Fibroblast of peridontal ligament (primary cell): ENCODE results near the gene CCDC85C.

Experiments
- DNase-seq: peaks from one replicate; pipeline ENCODE4 v3.0.0-alpha.2; 2010; ENCODE audit errors: extremely low read depth

Gene CCDC85C

DNA sequence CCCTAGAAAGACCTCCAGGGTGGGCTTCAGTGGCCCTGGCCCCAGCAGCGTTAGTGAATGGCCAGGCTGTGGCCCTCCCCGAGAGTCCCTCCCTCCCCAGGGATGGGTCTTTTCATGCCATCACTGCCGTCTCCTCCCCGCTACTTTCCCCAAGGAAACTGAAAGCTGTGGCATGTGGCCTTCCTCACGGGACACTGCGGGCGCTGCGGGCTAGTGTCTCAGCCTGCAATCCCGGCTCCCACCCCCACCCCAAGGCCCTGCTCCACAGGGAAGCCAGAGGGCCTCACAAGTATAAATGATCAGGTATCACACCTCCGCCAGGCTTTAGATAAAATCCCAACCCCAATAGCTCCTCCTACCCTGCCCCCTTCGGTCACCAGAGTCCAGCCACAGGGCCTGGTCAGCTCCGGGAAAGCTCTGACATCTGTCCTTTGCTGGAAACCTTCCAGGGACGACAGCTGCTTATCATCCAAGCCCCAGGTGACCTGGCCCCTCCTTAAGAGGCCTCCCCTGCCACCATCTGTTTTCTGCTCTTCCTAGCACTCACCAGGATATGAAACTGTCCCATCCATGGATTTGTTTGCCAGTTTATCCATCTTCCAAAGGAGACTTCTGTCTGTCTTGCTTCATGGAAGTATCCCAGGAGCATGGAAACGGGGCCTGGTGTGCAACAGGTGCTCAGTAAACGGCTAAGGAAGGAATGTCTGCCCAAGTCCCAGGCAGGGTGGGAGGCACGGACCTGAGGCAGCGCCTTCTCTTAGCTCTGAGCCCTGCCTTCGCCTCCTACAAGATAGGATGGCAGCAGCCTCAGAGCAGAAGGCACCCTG lies 31.6 kb downstream of the CCDC85C start:
- no peak for DNase-seq

DNA sequence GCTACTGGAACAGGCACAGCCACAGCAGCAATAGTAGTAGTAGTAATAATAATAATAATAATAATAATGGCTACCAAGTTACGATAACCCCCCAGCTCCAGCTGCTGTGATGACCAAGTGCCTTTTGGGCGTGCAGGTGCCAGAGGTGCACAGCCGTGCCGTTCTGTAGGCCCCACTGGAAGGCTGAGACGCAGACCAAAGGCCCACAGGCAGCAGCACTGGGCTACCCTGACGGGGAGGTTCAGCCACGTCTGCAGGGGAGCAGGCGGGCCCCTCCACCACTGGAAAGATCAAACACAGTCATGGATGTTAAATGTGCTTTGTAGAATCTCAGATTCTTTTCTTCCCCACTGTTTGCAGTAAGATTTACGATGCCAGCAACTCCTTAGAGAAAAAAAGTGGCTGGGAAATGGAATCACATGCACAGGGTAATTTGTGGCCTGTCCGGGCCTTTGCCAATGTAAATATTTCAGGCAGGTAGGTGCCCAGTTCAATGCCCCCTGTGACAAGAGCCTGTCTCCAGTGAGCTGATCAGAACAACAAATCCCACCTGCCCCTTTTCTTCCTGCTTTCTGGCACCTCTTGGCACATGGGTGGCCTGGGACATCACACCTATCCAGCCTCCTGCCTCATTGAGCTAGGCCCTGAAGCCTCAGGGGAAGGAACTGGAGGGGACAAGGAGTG lies 32.6 kb downstream of the CCDC85C start:
- DNase-seq, result no peak

DNA sequence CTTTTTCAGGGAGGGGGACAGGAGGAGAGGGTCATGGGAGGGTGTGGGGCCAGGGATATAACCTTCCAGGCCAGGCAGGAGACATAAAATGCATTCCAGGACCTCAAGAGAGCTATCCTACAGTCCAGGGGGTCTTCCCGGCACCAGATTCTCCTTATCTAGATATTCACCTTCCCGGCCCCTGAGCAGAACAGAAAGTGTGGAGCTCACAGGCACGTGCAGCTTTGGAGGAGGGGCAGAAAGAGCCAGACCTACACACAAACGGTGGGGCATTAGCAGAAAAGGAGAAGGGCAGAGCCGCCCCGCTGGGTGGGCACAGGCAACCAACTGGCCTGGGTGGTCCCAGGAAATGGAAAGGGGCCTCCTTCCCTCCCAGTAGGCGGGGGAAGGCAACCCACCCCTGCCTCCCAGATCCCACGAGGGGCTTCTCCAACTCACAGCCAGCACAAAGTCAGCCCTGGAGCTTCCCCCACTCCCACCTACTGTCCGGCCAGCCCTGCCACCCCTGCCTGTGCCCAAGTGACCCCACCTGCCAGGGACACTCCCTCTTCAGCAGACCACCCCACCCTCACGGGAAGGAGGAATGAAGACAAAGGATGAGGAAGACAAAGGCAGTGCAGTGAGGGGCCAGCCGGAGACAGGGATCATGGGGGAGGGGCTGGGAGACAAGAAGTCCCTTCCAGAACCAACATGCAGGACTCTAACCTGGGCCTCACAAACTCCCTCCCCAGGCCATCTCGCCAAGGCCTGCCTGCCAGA lies 33.3 kb downstream of the CCDC85C start:
- no peak for DNase-seq

DNA sequence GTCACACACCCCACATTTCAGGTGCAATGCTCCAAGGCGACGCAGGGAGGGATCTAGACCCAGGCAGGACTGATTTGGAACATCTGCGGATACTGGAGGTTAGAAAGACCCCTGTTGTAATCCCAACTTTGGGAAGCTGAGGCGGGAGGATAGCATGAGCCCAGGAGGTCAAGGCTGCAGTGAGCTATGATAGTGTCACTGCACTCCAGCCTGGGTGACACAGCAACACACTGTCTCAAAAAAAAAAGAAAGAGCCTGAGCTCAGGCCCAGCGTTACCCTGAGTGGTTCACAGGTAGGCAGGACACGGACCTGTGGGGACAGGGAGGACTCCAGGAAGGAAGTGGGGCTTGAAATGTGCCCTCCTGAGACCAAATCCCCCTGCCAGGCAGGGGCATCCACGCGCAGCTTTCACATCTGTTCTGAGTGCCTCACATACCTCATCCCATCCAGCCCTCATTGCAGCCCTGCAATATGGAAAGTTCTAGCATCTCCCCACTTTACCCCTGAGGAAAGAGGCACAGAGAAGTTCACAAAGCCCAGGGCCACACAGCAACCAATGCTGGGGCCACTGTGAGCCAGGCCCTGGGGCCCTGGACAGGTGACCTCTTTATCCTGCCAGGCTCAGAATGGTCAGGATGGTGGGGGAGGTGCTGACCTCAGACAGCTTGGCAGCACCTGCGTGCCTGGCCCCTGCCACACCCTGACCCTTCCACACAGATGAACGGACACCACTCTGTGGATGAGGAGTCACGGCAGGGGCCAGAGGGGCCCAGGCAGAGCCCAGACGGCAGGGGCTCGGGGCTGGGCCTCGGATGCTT lies 34.1 kb downstream of the CCDC85C start:
- no peak for DNase-seq

DNA sequence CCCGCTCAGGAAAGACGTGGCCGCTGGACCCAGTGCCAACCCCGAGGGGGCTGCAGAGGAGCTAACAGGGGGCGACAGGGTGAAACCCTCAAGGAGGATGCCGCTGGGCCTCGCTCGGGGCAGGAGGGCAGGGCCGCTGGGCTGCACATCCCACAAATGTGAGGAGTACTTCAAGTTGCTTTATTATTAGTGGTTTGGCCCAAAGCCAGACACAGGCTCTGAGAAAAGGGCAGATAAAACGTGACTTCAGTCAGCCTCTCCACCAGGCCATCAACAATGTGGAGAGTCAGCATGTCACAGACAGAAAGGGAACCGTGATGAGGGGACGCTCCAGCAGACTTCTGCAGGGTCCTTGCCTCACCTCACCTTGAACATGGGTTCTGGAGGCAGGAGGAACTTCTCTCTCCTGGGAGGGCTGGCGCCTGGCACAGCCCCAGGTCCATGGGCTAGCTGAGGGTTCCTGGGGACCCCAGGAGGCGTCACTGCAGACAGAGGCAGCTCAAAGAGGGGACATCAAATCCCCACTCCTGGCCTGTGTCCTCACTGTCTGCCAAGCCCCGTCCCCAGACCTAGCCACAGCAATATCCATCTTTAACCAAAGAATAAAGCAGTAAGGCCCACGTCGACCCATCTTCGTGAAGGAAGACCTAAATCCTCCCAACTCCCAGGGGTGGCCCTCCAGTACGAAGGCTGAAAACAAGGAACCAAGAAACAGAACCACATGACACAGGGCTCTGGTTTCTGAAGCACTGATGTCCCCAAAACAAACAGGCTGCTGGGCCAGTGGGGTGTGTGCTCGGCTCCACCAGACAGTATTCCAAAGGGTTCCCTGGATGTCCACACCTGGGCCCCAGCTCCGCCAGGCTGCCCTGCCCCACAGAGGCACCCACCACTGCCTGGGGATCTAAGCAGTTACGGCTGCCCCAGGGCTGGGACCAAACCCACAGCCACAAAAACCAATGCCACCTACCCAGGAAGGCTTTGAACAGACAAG lies 35.1 kb downstream of the CCDC85C start:
- no peak for DNase-seq

DNA sequence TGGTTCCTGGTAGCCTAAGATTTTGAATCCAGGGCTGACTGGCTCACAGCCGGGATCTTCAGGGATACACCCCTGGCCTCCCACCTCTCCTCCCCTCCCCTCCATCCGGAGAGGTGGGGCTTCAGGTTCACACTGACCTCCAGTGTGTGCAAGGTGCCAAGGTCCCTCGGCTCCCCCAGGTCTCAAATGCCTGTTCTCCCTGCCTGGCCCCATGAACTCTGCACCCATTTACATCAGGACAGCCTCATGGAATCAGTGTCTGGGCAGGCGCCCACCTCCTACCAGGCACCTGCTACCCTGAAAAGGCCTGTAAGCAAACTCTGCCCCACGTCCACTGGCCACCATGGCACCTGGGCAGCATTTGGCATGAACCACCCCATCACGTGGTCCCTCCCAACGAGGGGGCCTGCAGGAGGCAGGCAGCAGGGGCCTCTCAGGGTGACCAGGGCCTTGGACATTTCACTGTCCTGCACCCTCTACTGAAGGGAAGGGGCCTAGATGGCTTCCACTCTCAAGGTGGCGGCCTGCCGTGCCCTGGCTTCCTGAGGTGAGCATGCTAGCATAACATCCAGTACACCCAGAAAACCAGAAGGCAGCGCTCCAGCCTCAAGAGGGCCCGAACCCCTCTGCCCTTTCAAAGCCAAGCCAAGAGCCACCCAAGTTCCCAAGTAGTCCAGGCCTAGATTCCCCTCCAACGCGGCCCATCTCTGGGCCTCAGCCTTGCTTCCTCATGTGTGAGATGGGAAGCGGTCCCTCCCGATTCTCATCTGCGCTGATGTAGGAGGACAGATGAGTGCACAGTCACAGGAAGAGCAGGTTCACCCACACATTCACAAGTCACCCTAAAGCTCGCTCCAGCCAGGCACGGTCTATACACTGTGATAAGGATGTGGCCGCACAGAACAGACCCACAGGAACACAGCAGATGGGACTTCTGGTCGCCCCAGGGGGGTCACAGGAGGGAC lies 37.3 kb downstream of the CCDC85C start:
- no peak for DNase-seq

DNA sequence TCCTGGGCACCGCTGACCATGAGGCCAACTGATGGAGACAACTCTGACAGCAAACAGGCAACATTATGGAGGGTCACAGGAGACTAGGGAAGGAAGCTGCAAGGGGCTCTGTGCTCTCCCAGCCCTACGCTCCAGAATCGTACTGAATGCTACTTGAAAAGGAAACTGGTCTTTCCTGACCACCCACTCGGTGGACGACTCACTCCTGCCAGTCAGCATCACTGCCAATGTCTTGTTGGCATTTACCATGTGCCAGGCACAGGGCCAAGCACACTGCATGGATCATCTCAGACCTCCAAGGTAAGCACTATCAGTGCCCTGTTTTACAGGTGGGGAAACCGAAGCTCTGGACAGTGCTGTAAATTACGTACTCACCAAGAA lies 38.0 kb downstream of the CCDC85C start:
- no peak for DNase-seq

DNA sequence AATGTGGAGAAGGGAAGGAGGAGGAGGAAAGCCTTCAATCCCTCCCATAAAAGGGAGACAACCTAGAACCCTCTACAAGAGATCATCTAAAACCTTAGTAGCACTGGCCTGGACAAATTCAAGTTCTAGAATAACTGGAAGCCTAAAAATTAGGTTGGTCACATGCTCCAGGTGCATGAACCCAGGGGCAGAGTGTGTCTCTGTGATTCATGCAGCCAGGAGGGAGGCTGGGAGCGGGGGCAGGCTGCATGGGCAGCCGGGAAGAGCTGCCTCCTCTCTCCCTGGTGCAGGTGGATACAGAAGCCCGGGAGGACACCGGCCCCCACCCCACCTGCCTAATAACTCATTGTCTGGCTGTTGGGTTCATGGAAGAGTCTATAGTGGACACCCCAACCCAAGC lies 38.6 kb downstream of the CCDC85C start:
- DNase-seq, result no peak

DNA sequence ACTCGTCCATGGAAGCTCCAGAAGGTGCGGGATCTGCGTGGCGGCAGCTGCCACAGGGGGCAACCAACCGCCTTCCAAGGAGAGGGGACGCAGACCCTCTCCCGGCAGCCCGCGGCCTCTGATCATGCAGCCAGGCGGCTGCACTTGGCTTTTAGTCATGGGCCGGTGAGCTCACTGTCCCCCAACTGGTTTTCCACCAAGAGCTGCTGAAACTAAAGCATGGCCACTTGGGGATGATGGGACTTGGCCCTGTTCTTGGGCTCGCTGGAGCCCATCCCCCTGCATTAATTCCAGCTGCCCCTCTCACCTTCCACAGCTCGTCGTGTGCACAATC lies 39.1 kb downstream of the CCDC85C start:
- no peak for DNase-seq

DNA sequence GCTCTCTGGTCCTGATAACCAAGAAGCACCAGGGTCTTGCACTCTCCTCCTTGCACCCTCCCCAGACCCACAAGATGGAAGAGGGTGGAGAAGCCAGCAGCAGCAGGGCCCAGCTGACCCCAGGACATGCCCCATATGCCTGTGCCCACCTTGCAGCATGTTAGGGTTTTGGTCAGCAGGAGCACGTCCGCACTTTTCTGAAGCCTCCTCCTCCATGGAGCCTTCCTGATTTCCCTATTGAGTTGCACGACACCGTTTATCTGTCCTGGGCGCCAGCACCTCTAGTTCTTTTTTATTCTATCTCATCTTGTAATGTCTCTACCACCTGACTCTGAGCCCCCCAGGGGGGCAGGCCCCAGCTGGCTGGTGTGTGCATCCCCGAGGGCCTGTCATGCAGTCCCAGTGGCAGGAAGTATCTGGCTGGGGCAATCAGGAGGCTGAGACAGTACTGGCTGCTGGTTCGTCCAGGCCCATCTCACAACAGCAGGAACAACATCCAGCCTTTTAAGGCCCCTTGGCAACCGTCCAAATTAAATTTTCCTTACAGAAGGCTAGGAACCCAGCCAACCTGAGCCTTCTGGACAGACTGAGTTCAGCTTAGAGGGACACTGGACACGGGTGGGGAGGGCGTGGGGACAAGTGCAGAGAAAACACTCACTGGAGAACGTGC lies 39.6 kb downstream of the CCDC85C start:
- peak; percentile 69 for DNase-seq

DNA sequence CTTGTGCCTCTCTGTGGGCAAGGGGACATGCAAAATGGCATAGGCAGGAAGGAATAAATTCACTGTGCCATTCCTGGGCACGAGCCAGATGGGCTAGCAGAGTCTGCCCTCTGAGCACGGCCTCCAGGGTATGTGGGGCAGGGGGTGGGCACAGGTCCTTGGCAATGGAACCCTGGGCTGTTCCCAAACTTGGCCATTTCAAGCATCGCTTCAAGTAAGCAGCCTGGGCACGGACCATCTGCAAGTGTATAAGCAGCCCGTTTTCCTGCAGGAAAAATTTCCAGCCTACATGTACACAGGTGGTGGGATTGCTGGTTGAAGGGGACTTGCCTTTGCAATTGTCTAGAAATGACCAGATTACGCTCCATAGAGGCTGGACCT lies 40.3 kb downstream of the CCDC85C start:
- no peak for DNase-seq

DNA sequence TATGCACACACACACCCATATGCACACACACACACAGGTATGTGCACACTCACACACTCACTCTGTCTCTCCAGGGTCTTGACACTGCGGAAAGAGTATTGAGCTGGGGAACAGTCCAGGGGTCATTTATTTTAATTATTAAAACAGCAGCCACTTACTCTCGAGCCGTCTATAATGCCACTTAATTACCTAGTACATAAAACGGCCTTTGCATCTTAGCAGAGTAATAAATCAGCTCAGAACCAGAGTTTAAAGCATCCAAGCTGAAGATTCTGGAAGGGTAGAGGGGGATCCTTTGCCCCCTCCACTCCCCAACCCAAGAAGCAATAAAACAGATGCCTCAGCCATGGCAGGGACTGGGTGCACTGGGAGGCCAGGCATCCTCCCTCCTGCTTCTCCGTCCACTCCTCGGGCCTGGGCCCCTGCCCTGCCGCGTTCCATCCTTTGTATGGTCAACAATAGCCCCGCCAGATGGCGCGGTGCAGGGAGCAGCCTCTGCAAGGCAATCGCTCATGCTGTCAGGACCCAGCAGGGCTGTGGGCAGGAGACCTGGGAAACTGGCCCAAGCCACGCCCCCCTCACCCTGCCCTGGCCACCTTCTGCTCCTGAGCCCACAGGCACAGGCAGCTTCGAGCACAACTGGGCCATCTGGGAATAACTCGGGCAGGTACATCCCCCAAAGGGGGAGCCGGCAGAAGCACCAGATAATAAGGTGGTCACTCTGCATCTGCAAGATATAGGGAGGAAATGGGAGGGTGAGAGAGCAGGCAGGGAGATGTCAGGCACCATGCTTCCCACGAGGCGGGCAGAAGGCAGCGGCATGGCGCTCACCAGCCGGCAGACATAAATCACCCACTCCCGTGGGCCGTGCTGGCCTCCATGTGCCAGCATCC lies 40.9 kb downstream of the CCDC85C start:
- no peak for DNase-seq

DNA sequence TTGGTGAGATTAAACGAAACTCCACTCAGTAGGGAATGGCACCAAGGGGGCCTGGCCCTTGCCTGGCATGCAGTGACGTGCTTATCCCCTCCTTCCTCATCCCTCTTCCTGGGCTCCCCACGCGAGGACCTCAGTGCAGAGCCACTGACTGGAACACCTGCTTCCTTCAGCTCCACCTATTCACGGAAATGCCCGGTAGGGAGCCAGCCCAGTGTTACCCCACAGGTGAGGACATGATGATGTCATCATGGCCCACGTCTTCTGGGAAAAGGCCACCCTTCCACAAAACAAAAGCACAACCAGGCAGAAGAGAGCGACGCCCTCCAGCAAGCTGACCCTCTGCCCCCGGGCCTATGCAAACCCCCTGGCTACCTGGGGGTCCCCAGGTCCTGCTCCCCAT lies 42.1 kb downstream of the CCDC85C start:
- DNase-seq, result no peak

DNA sequence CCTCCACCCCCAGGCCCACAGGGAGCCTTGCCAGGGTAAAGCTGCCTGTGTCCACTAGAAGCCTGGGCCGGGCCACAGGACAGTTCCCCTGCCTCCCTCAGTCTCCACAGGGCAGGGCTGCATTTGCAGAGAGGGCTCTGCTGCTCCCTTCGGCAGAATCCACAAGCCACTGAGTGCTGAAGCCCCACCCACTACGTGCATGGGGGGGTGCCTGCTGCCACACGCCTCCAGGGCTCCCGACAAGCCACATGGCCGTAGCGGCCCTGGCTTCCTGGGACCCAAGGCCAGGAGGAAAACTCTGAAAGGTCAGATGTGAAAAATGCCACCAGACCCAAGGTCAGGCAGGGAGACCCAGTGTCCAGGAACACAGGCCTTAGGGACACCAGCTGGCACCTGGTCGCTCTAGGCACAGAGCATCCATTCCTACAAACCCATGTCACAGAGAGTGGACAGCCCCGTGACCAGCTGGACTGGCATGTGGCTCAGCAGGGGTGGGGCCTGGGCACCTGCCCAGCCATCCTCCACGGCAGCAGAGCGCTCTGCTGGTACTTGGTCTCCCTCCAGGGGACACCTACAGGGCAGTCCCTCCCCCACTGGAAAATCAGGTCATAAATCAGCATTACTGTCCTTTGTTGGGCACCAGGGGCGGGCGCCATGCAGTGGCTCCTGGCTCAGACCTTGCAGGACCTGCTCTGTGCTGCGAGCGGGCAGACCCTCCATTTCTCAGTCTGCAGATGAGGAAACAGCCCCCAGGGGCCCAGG lies 42.9 kb downstream of the CCDC85C start:
- DNase-seq, result no peak

DNA sequence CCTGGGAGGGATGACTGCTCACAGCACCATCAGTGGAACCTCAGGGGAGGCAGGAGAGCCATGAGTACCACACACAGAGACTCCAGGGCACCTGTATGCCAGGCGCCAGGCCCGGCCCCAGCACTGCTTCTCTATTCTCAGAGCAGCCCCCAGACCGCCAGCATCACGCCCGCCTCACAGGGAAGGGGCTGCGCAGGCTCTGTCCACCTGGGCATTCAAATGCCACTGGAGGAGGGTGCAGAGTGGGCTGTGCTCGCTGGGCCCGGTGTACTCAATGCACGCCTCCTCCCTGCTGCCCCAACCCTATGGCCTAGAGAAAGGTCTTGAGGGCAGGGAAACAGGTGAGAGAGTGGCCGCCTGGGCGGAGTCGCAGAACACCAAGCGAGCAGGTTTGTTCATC lies 43.6 kb downstream of the CCDC85C start:
- no peak for DNase-seq

DNA sequence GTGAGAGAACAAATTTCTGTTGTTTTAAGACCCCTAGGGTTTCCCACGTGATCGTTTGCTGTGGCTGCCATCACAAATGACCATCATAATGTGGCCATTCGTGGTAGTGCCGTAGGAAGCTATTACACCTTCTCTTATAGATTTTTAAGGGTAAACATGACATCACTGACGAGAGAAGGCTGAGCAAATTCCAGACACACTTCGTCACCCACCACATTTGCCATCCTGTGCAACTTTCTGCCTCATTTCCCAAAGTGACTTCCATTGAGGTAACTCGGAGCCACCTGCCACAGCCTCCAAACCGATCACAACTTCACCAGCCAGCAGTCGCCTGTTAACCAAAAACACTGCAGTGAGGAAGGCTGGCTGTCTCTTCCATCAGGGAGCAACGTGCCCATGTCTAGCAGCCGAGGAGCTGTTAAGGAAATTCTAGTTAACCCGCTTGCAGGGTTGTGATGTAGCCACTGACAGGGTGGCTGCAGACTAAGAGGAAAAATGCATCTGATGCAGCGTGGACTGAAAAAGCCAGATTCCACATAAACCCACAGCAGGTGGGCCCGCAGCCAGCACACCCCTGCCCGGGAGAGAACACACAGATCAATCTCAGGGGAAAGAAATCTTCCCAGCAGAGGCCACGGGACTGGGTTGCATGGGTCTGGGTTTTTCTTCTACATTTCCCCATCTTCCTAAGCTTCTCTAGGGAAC lies 44.6 kb downstream of the CCDC85C start:
- DNase-seq, result peak; percentile 64
